ENCODE data around the gene CFAP157.

Gene CFAP157

DNA sequence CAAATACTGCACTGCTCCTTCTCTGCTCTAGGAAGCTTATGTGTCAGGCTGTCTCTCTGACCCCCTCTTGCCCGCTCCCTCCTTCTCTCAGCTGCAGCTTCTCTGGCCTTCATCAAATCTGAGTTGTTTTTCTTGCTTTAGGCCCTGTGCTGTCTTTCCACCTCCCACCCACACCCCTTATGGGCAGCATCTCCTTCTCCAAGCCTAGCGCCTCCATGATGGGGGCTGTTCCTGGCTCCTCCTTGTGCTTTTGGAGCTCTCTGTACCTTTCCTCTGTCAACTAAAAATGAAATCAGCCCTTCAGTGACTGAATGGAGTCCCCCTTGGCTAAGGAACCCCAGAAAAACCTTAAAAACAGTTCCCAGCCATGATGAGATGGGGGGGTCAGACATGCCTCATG lies 6.6 kb upstream of the CFAP157 start:
- Histone ChIP-seq H3K9me3 (ENCODE audit: severe bottlenecking) (no peaks in the 10 kb centered on the region), H3K36me3 (no peaks in the 10 kb centered on the region), H3K27ac (no peak overlapping the region), H3K27me3 (ENCODE audit: insufficient read depth, low read depth, severe bottlenecking) (no peaks in the 10 kb centered on the region), H3K4me3 (ENCODE audit: low read depth, low read length) (no peak overlapping the region)
- TF ChIP-seq, protein P1, sequence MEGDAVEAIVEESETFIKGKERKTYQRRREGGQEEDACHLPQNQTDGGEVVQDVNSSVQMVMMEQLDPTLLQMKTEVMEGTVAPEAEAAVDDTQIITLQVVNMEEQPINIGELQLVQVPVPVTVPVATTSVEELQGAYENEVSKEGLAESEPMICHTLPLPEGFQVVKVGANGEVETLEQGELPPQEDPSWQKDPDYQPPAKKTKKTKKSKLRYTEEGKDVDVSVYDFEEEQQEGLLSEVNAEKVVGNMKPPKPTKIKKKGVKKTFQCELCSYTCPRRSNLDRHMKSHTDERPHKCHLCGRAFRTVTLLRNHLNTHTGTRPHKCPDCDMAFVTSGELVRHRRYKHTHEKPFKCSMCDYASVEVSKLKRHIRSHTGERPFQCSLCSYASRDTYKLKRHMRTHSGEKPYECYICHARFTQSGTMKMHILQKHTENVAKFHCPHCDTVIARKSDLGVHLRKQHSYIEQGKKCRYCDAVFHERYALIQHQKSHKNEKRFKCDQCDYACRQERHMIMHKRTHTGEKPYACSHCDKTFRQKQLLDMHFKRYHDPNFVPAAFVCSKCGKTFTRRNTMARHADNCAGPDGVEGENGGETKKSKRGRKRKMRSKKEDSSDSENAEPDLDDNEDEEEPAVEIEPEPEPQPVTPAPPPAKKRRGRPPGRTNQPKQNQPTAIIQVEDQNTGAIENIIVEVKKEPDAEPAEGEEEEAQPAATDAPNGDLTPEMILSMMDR (IDR thresholded peaks at IDR 0.05; ENCODE audit: low read depth, low read length) = no peak
- DNase-seq = no peak

DNA sequence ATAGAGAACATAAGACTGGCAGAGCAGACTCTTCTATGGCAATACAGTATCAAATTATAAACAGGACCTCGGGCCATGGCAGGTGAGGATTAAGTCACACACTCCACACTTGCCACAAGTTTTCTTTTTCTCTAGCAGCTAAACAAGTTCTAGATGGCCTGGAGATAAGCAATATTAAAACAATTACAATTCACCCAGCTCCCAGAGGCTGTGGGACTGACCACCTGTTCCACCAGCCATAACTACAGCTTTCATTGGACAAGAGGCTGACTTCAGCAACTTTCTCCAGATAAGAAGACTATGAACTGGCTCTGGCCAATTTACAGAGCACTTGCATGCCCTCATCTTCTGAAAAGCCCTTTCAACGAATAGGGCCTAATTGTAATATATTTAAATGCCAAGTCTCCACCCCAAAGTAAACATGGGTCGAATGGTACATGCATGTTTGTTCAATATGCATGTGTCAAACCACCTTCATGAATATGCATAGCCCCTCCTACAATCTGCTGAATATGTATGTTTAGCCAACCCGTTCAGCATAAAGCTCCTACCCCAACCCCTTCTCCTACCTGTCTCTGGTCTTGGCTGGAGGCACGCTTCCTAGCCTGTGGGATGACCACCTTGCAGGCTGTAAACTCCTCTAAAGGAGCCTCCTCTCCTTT lies 6.1 kb upstream of the CFAP157 start:
- DNase-seq = no peak
- TF ChIP-seq, protein P1 (IDR thresholded peaks at IDR 0.05; ENCODE audit: low read depth, low read length) = no peak
- no peaks in the 10 kb centered on the region for H3K36me3 ChIP-seq

DNA sequence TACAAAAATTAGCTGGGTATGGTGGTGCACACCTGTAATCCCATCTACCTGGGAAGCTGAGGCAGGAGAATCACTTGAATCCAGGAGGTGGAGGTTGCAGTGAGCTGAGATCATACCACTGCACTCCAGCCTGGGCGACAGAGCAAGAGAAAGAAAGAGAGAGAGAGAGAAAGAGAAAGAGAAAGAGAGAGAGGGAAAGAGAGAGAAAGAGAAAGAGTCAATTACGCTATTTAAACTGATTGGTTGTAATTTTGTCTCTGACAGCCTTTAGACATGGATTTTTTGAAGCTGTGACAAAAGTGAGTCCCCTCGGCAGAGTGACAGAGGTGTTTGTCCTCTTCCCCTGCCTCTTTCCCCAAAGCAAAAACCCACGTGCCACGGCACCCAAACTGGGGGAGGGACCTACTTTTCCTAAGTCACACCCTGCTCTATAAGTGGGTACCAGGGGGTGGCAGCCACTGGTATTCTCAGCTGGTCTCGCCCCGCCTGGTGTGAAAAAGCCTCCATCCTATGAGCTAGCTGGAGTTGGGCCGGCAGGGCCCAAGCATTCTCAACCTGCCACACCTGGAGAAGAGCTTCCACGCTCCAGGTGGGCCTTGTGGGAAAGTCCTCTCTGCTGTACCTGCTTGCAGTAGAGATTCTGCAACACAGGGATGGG lies 3.4 kb upstream of the CFAP157 start:
- Histone ChIP-seq H3K27ac (no peak overlapping the region), H3K27me3 (ENCODE audit: insufficient read depth, low read depth, severe bottlenecking) (no peaks in the 10 kb centered on the region), H3K9me3 (ENCODE audit: severe bottlenecking) (peaks cover 4% of the 10 kb centered on the region), H3K36me3 (no peaks in the 10 kb centered on the region), H3K4me3 (ENCODE audit: low read depth, low read length) (no peak overlapping the region)
- DNase-seq = no peak
- TF ChIP-seq, protein P1 (IDR thresholded peaks at IDR 0.05; ENCODE audit: low read depth, low read length) = no peak

More for the DNA sequence above, 6.1 kb upstream of the CFAP157 start:
- Histone ChIP-seq H3K4me3 (ENCODE audit: low read depth, low read length) (no peak overlapping the region), H3K27me3 (ENCODE audit: insufficient read depth, low read depth, severe bottlenecking) (no peaks in the 10 kb centered on the region), H3K27ac (no peak overlapping the region), H3K9me3 (ENCODE audit: severe bottlenecking) (no peaks in the 10 kb centered on the region)

- Histone ChIP-seq H3K27ac (peak overlapping the region; percentile 44), H3K9me3 (ENCODE audit: severe bottlenecking) (peaks cover 4% of the 10 kb centered on the region), H3K27me3 (ENCODE audit: insufficient read depth, low read depth, severe bottlenecking) (no peaks in the 10 kb centered on the region), H3K4me3 (ENCODE audit: low read depth, low read length) (no peak overlapping the region), H3K36me3 (no peaks in the 10 kb centered on the region)
- TF ChIP-seq, protein P1 (IDR thresholded peaks at IDR 0.05; ENCODE audit: low read depth, low read length) = no peak
- DNase-seq = peak; percentile 77
Measured at GRCh38 chr9:127705577-127706379, 1.0 kb upstream of the CFAP157 start.

GRCh38 chr9:127707766-127708165 lies 978 bp downstream of the CFAP157 start:
- TF ChIP-seq, protein P1 (IDR thresholded peaks at IDR 0.05; ENCODE audit: low read depth, low read length) = no peak
- peaks cover 4% of the 10 kb centered on the region for H3K9me3 ChIP-seq (ENCODE audit: severe bottlenecking)
- DNase-seq = no peak
- no peak overlapping the region for H3K4me3 ChIP-seq (ENCODE audit: low read depth, low read length)
- no peak overlapping the region for H3K27ac ChIP-seq
- no peaks in the 10 kb centered on the region for H3K27me3 ChIP-seq (ENCODE audit: insufficient read depth, low read depth, severe bottlenecking)
- H3K36me3 ChIP-seq = no peaks in the 10 kb centered on the region

All from WERI-Rb-1 (cell line).